GM19395 (cell line): Measurements from ENCODE around the gene GSTP1.
"Not testable (repeated sequence)": the region's sequence is repeated elsewhere in the genome, so short reads cannot be mapped to it uniquely, and the experiment has no call there.

Experiments
- ATAC-seq: cut with Tn5 transposase; IDR thresholded peaks from one replicate; pipeline ENCODE4 v1.9.1; 2021; ENCODE audit warnings: mild to moderate bottlenecking, moderate library complexity; ENCODE audit not compliant: unreplicated experiment

The GSTP1 gene

GRCh38 chr11:67583247-67584204 is at the start of gene GSTP1:
Gene GSTP1 (plus strand): TSS chr11:67583812. CDS start chr11:67583844, 32 bp downstream.
- peak; percentile 50 for ATAC-seq

- no peak for ATAC-seq
Observed at GRCh38 chr11:67534070-67534679, 49.4 kb upstream of the GSTP1 start.

- no peak for ATAC-seq
Observed at GRCh38 chr11:67535561-67535960, 48.1 kb upstream of the GSTP1 start.

- ATAC-seq: no peak
Observed at GRCh38 chr11:67538306-67538705, 45.3 kb upstream of the GSTP1 start.

GRCh38 chr11:67538823-67539505 is 44.6 kb upstream of the GSTP1 start:
- no peak for ATAC-seq

- ATAC-seq: no peak
Observed at GRCh38 chr11:67539550-67539949, 44.1 kb upstream of the GSTP1 start.

GRCh38 chr11:67541198-67541597 is 42.4 kb upstream of the GSTP1 start:
- no peak for ATAC-seq

- no peak for ATAC-seq
Observed at GRCh38 chr11:67542169-67542568, 41.4 kb upstream of the GSTP1 start.

- no peak for ATAC-seq
Observed at GRCh38 chr11:67542971-67543370, 40.6 kb upstream of the GSTP1 start.

- ATAC-seq: no peak
Observed at GRCh38 chr11:67543585-67543984, 40.0 kb upstream of the GSTP1 start.

- no peak for ATAC-seq
Observed at GRCh38 chr11:67544616-67545242, 38.9 kb upstream of the GSTP1 start.

GRCh38 chr11:67545280-67545679 is 38.3 kb upstream of the GSTP1 start:
- ATAC-seq: no peak

- ATAC-seq: not testable (repeated sequence)
Observed at GRCh38 chr11:67548112-67548511, 35.5 kb upstream of the GSTP1 start.

- ATAC-seq: no peak
Observed at GRCh38 chr11:67548555-67549110, 35.0 kb upstream of the GSTP1 start.

GRCh38 chr11:67551127-67551526 is 32.5 kb upstream of the GSTP1 start:
- ATAC-seq: no peak

- not testable (repeated sequence) for ATAC-seq
Observed at GRCh38 chr11:67551697-67552096, 31.9 kb upstream of the GSTP1 start.

- no peak for ATAC-seq
Observed at GRCh38 chr11:67556244-67556643, 27.4 kb upstream of the GSTP1 start.

- ATAC-seq: no peak
Observed at GRCh38 chr11:67558084-67558772, 25.4 kb upstream of the GSTP1 start.

GRCh38 chr11:67561971-67562619 is 21.5 kb upstream of the GSTP1 start:
- ATAC-seq: peak; percentile 78
